ENCODE results near the gene AREG.

Gene AREG

GRCh38 chr4:74426101-74426500 is 18.8 kb upstream of the AREG start:
- in situ Hi-C loops (cut with HindIII; ENCODE audit: low pct_ligation_motif_present, low pct_unique_long_range_greater_than_20kb, low sequenced_read_pairs) = no loop called here
- DNase-seq = no peak

- DNase-seq = no peak
These were observed 16.7 kb upstream of the AREG start for GRCh38 chr4:74428276-74428675.

GRCh38 chr4:74431113-74431826 is 13.7 kb upstream of the AREG start:
- in situ Hi-C loops (cut with HindIII; ENCODE audit: low pct_ligation_motif_present, low pct_unique_long_range_greater_than_20kb, low sequenced_read_pairs) = no loop called here
- no peak for DNase-seq

More at GRCh38 chr4:74428276-74428675, 16.7 kb upstream of the AREG start:
- in situ Hi-C loops (cut with HindIII; ENCODE audit: low pct_ligation_motif_present, low pct_unique_long_range_greater_than_20kb, low sequenced_read_pairs) = no loop called here

- DNase-seq = no peak
- in situ Hi-C loops (cut with HindIII; ENCODE audit: low pct_ligation_motif_present, low pct_unique_long_range_greater_than_20kb, low sequenced_read_pairs) = no loop called here
These were observed 11.9 kb upstream of the AREG start for GRCh38 chr4:74433043-74433442.

- no peak for DNase-seq
- in situ Hi-C loops (cut with HindIII; ENCODE audit: low pct_ligation_motif_present, low pct_unique_long_range_greater_than_20kb, low sequenced_read_pairs) = no loop called here
These were observed 11.3 kb upstream of the AREG start for GRCh38 chr4:74433541-74434172.

GRCh38 chr4:74435296-74435695 is 9.6 kb upstream of the AREG start:
- in situ Hi-C loops (cut with HindIII; ENCODE audit: low pct_ligation_motif_present, low pct_unique_long_range_greater_than_20kb, low sequenced_read_pairs) = no loop called here
- DNase-seq = no peak

GRCh38 chr4:74437866-74438265 is 7.1 kb upstream of the AREG start:
- in situ Hi-C loops (cut with HindIII; ENCODE audit: low pct_ligation_motif_present, low pct_unique_long_range_greater_than_20kb, low sequenced_read_pairs) = no loop called here
- DNase-seq = no peak

GRCh38 chr4:74438661-74439060 is 6.3 kb upstream of the AREG start:
- in situ Hi-C loops (cut with HindIII; ENCODE audit: low pct_ligation_motif_present, low pct_unique_long_range_greater_than_20kb, low sequenced_read_pairs) = no loop called here
- DNase-seq = no peak

GRCh38 chr4:74439952-74440351 is 5.0 kb upstream of the AREG start:
- in situ Hi-C loops (cut with HindIII; ENCODE audit: low pct_ligation_motif_present, low pct_unique_long_range_greater_than_20kb, low sequenced_read_pairs) = no loop called here
- DNase-seq = no peak

GRCh38 chr4:74440356-74440755 is 4.6 kb upstream of the AREG start:
- in situ Hi-C loops (cut with HindIII; ENCODE audit: low pct_ligation_motif_present, low pct_unique_long_range_greater_than_20kb, low sequenced_read_pairs) = no loop called here
- DNase-seq = no peak

GRCh38 chr4:74441744-74442143 is 3.2 kb upstream of the AREG start:
- in situ Hi-C loops (cut with HindIII; ENCODE audit: low pct_ligation_motif_present, low pct_unique_long_range_greater_than_20kb, low sequenced_read_pairs) = no loop called here
- no peak for DNase-seq

- no peak for DNase-seq
- in situ Hi-C loops (cut with HindIII; ENCODE audit: low pct_ligation_motif_present, low pct_unique_long_range_greater_than_20kb, low sequenced_read_pairs) = no loop called here
These were observed 1.4 kb downstream of the AREG start for GRCh38 chr4:74446193-74446868.

- in situ Hi-C loops (cut with HindIII; ENCODE audit: low pct_ligation_motif_present, low pct_unique_long_range_greater_than_20kb, low sequenced_read_pairs) = no loop called here
- no peak for DNase-seq
These were observed 2.0 kb downstream of the AREG start for GRCh38 chr4:74446896-74447295.

GRCh38 chr4:74447636-74448233 is 2.8 kb downstream of the AREG start:
- DNase-seq = peak; percentile 33
- in situ Hi-C loops (cut with HindIII; ENCODE audit: low pct_ligation_motif_present, low pct_unique_long_range_greater_than_20kb, low sequenced_read_pairs) = no loop called here

GRCh38 chr4:74449571-74450297 is 4.8 kb downstream of the AREG start:
- DNase-seq = no peak
- in situ Hi-C loops (cut with HindIII; ENCODE audit: low pct_ligation_motif_present, low pct_unique_long_range_greater_than_20kb, low sequenced_read_pairs) = no loop called here

- no peak for DNase-seq
- in situ Hi-C loops (cut with HindIII; ENCODE audit: low pct_ligation_motif_present, low pct_unique_long_range_greater_than_20kb, low sequenced_read_pairs) = no loop called here
These were observed 5.4 kb downstream of the AREG start for GRCh38 chr4:74450298-74450683.

- DNase-seq = peak; percentile 54
- in situ Hi-C loops (cut with HindIII; ENCODE audit: low pct_ligation_motif_present, low pct_unique_long_range_greater_than_20kb, low sequenced_read_pairs) = no loop called here
These were observed 6.3 kb downstream of the AREG start for GRCh38 chr4:74451214-74451661.

- in situ Hi-C loops (cut with HindIII; ENCODE audit: low pct_ligation_motif_present, low pct_unique_long_range_greater_than_20kb, low sequenced_read_pairs) = no loop called here
These were observed 8.2 kb downstream of the AREG start for GRCh38 chr4:74453037-74453635.

More at GRCh38 chr4:74453037-74453635, 8.2 kb downstream of the AREG start:
- peak; percentile 52 for DNase-seq

All from ACHN (cell line).